AG10803 (cell line): ENCODE results near the gene SMAD6.

ENCODE experiments used
- DNase-seq: peaks from one replicate; pipeline ENCODE4 v3.0.0; 2010; ENCODE audit warnings: low read depth
- H3K4me3 ChIP-seq: 2 replicates; pipeline ENCODE4 v1.5.1; 2011; ENCODE audit warnings: mild to moderate bottlenecking, low read length, control low read depth
- TF ChIP-seq, protein P1 (sequence below): conservative IDR thresholded peaks from 2 replicates; pipeline ENCODE4 v1.5.1; 2011; ENCODE audit warnings: mild to moderate bottlenecking, low read length, control low read depth, inconsistent platforms

SMAD6 gene

DNA sequence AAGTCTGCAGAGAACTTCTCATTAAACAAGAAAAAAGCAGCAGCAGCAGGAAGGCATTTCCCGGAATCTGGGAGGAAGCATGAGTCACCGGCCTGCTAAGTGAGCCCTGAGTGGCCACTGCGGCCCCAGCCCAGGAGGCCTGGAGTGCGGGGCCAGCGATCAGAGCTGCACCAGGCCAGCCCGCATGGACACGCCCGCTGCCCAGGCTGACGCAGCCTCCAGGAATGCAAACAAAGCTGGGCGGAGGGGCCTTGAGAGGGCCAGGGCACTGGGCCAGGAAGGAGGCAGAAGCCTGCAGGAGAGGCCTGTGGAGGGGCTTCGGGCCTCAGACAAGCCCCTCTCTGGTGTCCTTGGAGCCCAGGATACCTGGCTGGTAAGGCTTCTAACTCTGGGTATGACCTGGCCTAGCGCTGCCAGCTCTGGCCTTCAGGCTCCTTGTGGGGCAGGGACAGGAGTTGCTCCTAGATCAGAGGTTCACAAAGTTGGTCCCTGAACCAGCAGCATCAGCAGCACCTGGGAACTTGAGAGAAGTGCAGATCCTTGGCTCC is 101.2 kb downstream of the SMAD6 start:
- TF ChIP-seq, protein P1, sequence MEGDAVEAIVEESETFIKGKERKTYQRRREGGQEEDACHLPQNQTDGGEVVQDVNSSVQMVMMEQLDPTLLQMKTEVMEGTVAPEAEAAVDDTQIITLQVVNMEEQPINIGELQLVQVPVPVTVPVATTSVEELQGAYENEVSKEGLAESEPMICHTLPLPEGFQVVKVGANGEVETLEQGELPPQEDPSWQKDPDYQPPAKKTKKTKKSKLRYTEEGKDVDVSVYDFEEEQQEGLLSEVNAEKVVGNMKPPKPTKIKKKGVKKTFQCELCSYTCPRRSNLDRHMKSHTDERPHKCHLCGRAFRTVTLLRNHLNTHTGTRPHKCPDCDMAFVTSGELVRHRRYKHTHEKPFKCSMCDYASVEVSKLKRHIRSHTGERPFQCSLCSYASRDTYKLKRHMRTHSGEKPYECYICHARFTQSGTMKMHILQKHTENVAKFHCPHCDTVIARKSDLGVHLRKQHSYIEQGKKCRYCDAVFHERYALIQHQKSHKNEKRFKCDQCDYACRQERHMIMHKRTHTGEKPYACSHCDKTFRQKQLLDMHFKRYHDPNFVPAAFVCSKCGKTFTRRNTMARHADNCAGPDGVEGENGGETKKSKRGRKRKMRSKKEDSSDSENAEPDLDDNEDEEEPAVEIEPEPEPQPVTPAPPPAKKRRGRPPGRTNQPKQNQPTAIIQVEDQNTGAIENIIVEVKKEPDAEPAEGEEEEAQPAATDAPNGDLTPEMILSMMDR, result no peak
- peak overlapping the region; percentile 7; the same call in 1 of the 2 replicates for H3K4me3 ChIP-seq
- peak; percentile 97 for DNase-seq

DNA sequence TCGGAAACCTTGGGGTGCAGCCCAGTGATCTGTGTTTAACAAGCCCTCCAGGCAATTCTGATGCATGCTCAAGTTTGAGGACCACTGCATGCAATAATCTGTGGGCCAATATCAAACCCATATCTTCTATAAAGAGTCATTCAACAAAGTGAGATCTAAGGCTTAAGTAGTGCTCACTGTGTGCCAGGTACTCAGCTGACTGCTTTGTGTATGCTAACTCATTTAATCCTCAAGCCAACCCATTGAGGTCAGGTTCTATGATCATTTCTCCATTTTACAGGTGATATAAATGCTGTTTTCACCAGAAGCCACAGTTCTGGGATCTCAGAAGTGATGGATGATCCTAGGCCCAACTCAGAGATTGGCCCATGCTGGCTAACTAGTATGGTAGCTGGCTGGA is 101.7 kb downstream of the SMAD6 start:
- DNase-seq, result no peak
- H3K4me3 ChIP-seq, result no peak overlapping the region
- TF ChIP-seq, protein P1, result no peak

DNA sequence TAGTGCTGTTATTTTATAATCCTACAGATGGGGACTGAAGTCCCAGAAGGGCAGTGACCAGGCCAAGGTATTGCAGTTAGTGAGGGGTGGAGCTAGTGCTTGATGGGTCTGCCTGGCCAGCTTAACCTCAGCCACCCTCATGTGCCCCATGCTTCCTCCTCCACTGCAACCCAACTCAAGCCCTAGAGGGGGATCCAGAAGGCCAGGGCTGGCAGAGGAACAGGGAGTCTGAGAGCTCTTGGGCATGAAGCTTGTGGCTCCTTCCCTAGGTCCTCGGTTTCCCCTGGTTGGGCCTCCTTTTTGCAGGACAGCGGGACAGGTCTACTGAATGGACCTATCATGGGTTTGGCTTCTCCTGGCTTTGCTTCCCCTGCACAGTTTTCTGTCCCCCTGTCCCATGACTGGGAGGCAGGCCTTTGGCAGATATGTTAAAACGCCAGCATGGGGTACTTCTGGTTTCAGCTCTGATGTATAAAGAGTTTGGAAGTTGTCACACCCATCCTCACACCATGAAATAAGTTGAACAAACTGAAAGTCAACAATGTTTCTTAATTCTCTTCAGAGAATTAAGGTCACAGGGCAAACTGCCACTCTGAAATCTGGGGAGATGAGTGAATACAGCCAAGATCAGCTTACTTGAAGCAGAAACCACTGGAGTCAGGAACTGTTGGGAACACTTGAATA is 103.3 kb downstream of the SMAD6 start:
- TF ChIP-seq, protein P1, result no peak
- DNase-seq, result no peak
- H3K4me3 ChIP-seq, result no peak overlapping the region

DNA sequence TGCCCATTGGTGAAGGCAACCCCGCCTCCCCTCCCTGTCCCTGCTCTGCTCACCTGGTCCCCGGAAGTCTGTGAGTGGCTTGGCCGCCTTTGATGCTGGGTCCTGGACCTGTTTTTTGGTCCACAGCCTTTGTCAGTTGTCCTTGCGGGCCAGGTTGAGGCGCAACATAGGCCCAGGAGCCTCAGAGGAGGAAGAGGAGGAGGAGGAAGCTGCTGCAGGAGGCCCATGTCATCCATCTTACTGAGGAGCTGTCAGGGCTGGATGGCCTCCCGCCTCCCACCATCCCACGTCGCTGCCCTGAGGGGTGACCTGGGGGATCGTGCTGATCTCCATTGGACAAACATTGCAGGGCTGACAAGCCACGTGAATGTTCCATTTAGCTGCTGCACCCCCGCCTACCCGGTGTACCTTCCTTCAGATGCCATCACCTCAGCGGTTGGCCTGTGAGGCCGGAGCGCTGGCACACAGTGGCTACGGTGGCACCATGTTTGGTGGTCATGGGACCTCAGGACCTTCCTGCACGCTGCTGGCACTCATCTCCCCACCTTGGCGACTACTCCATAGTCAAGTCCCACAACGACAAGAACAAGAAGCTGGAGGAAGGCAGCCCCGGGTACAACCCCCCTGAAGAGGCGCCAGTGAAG is 106.3 kb downstream of the SMAD6 start:
- TF ChIP-seq, protein P1, result no peak
- no peak for DNase-seq
- H3K4me3 ChIP-seq, result no peak overlapping the region

DNA sequence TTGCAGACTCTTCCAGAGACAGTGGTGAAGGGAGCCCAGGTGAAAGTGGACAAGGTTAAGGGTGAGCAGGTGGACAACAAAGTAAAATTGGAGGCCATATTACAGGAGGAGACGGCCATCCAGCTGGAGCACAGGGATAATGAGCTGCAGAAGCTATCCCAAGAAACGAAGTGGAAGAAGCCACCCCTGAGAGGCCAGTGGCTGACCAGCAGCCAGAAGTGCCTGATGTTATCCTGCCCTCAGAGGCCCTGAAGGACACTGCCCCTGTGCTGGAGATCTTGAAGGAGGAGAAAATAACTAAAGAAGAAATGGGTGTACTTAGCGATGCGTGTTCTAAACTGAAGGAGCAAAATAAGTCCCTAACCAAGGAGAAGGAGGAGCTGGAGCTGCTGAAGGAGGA is 107.6 kb downstream of the SMAD6 start:
- TF ChIP-seq, protein P1, result no peak
- no peak for DNase-seq
- no peak overlapping the region for H3K4me3 ChIP-seq

DNA sequence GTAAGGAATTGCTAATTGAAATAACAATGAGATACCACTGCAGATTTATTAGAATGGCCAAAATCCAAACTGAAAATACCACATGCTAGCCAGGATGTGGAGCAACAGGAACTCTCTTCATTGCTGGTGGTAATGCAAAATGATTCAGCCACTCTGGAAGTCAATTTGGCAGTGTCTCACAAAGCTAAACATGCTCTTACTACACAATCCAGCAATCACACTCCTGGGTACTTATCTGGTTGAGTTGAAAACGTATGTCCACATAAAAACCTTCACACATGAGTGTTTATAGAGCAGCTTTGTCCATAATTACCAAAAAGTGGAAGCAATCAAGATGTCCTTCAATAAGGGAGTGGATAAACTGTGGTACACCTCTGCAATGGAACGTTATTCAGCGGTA is 113.3 kb downstream of the SMAD6 start:
- H3K4me3 ChIP-seq, result no peak overlapping the region
- TF ChIP-seq, protein P1, result peak; percentile 18; the same call in 1 of the 2 replicates
- peak; percentile 96 for DNase-seq

DNA sequence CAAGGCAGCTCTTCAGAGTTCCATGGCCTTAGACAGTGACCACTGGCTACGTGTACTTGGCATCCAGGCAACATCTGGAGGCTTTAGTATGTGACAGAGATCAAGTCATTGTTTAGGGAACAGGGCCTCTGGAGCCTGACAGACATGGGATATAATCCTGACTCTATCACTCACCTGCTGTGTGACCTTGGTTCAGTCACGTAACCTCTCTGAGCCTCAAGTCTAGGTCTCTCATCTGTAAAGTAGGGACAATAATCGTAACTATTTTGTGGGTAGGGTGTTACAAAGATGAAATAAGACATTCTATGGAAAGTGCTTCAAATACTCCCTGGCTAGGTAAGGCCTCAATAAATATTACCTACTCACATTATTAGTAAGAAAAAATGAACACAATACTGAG is 114.2 kb downstream of the SMAD6 start:
- DNase-seq, result no peak
- no peak overlapping the region for H3K4me3 ChIP-seq
- TF ChIP-seq, protein P1, result no peak
